Measurements from ENCODE around the gene CDK3.

CDK3 gene

DNA sequence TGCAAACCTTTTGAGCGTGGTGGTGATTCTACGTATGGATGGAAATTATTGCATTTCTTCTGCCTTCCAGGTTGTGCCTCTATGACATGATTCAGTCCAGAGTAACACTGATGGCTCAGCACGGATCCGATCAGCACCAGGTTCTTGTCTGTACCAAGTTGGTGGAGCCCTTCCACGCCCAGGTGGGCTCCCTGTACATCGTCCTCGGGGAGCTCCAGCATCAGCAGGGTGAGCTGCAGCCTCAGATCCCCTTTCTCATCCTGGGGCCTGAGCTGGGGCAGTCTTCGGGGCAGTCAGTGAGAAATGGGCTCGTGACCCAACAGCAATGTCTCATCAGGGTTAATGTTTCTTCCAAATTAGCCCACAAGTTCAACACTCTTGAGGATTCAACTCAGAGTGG lies 9.3 kb upstream of the CDK3 start:
- no peak for DNase-seq (ENCODE audit: low spot score)

DNA sequence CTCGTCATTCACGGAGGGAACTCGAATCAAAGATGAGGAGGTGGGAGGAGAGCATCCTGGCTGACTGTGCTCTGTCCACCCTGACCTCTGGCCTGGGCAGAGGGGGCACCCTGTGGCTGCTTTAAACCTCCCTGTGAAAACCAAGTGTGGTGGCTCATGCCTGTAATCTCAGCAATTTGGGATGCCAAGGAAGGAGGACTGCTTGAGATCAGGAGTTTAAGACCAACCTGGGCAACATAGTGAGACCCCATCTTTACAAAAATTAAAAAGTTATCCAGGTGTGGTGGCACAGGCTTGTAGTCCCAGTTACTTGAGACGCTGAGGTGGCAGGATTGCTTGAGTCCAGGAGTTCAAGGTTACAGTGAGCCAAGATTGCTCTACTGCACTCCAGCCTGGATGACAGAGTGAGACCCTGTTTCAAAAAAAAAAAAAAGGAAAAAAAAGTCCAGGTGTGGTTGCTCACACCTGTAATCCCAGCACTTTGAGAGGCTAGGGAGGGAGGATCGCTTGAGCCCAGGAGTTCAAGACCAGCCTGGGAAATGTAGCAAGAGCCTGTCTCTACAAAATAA lies 5.8 kb upstream of the CDK3 start:
- no peak for DNase-seq (ENCODE audit: low spot score)

DNA sequence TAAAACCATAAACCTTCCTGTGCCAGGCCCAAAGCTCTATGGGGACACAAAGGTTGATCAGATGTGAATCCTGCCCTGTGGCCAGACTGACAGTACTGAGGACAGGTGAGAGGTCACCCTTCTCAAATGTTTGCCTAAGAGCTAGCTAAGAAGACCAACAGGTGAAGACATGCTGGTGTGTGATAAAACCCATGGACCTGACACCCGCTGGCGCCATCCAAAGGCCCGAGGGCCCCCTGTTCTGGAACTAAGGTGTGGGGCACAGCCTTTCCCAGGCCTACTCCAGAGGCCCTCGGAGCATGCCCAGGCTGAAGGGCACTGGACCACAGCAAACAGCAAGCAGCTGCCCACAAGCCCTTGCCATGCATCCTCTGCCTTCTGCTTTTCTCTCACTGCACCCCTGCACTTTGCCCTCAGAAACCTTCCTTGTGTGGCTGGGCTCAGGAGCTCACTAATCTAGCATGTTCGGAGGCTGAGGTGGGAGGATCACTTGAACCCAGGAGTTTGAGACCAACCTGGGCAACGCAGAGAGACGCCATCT lies 5.2 kb upstream of the CDK3 start:
- no peak for DNase-seq (ENCODE audit: low spot score)

DNA sequence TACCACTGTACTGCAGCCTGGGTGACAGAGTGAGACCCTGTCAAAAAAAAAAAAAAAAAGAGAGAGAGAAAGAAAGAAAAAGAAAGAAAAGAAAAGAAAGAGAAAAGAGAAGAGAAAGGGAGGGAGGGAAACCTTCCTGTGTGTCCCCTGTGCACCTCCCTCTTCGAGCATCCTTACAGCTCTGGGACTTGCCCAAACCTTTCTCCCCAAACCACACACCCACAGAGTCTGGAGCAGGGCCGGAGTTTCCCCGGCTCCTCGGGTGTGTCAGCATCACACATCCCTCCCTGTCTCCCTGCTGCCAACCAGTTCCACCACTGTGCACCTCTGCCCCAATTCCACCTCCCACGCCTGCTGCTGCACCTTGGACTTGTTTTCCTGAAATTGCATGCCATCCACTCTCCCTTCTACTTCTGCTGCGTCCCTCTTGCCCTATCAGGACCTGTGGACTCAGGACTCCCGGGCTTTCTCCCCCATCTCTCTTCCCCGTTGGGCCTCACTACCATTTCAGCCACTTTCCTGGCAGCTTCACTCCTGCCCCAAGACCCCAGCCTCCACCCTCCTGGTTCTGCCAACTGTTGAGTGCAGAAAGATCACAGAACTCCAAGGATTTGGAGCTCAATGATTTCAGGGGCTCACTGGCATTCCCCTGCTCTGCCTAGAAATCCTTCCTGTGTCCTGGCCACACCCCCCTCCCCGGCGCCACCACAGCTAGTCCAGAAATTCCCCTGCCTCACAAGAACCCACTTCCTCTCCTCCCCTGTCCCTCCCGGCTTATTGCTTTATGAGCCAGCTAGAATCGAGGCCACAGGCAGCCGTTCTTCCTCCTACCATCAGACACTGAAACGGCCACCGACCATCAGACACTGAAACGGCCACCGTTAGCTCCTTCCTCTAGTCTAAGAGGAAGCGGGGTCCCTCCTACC lies 3.7 kb upstream of the CDK3 start:
- no peak for DNase-seq (ENCODE audit: low spot score)

GRCh38 chr17:75998327-75998795 lies 2.3 kb upstream of the CDK3 start:
- peak; percentile 71 for DNase-seq (ENCODE audit: low spot score)

DNA sequence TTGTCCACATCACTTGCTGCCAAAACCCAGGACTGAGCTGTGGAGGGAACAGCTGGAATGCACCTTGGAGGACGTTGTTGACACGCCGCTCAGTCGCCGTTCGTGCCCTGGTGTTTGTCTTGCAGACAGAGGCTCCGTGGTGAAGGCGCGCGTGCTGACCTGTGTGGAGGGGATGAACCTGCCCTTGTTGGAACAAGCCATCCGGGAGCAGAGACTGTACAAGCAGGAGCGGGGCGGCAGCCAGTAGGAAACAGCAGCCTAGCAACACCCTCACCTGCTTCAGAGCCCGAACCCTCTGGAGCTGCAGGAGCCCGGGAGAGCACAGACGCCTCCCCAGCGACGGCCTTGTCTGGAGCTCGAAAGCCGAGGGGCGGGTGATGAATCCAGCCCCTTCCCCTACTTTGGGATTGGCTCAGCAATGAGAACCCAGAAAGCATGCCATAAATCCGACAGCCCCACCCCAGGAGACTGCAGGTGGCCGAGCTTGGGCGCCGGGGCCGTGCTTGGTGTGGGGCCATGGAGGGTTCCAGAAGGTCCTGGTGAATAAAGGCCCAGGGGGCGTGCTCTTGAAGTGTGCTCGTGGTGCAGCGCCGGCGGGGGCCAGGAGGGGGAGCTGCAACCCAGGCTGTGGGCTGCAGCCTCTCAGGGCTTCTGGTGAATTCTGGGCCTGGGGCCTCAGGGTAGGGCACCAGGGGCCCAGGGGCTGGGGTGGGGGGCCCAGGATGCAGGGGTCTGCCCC lies 470 bp upstream of the CDK3 start:
- peak; percentile 95 for DNase-seq (ENCODE audit: low spot score)

DNA sequence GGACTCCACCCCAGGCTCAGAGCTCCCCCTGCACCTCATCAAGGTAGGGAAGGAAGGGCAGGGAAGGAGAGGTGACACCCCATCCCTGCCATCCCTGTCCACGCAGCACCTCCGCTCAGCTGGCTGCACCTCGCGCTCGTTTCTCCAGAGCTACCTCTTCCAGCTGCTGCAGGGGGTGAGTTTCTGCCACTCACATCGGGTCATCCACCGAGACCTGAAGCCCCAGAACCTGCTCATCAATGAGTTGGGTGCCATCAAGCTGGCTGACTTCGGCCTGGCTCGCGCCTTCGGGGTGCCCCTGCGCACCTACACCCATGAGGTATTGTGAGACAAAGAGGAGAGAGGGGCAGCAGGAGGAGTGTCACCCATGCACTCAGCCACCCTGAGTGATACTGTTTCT lies 1.4 kb downstream of the CDK3 start:
- no peak for DNase-seq (ENCODE audit: low spot score)

DNA sequence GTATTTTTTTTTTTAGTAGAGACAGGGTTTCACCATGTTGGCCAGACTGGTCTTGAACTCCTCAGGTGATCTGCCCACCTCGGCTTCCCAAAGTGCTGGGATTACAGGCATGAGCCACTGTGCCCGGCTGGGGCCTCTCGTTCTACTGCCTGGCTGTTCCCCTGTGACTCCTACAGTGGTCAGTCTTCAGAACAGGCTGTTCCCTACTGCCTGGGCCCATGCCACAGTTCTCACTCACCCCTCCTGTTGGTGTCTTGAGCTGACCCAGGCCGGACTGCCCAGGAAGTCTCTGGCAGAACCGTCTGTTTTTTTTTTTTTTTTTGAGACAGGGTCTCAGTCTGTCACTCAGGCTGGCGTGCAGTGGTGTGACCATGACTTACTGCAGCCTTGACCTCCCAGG lies 3.3 kb downstream of the CDK3 start:
- no peak for DNase-seq (ENCODE audit: low spot score)

DNA sequence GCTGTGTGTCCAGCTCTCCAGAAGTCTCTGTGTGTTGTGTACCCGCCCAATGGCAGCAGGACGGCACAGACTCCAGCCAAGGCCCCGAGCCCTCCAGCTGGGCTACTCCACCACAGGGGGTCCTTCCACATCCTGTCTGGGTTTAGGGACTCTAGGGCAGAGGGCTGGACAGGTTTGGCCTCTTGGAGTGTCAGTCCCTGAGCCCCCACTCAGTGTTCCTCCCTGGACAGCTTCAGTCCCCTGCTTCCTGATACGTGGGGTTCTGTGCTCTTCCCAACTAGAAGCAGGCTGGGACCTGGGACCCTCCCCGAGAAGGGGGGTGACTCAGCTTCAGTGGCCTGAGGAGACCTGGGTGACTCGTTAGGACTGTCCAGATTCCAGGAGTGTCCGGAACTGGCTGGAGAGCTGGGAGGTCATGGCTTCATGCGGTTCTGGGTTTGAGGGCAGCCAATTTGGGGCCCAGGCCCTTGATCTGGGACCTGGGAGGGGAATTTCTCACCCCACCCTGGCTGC lies 4.2 kb downstream of the CDK3 start:
- no peak for DNase-seq (ENCODE audit: low spot score)

- DNase-seq (ENCODE audit: low spot score): peak; percentile 95
These were observed 4.9 kb downstream of the CDK3 start for GRCh38 chr17:76005263-76006149.

DNA sequence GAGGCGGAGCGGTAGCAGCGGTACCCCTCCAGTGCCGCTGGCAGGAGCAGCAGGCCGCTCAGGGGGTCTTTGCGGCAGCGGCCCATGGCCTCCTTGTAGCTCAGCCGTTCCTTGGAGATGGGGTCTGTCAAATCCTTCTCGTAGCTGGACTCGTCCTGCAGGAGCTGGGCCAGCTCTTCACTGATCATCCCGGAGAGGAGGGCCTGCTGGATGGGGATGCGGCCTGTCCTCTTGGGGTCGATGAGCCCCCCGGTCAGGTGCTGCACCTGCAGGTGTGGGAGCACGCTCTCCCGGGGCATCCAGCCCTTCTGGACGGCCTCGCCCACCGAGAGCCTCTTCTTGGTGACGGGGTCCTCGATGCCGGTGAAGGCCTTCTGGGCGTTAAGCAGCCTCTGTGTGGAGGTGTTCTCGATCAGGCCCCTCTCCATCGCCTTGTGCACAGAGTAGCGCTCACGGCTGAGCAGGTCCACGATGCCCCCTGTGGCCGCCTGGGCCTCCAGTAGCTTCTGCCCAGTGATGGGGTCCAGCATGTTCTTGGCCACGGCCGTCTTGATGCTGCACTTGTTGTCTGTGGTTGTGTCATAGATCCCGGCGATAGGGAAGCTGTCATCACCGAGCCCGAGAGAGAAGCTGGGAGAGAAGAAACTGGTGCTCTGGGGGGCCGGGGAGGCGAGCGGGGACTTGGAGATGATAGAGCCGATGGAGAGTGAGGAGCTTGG lies 6.6 kb downstream of the CDK3 start:
- no peak for DNase-seq (ENCODE audit: low spot score)

DNA sequence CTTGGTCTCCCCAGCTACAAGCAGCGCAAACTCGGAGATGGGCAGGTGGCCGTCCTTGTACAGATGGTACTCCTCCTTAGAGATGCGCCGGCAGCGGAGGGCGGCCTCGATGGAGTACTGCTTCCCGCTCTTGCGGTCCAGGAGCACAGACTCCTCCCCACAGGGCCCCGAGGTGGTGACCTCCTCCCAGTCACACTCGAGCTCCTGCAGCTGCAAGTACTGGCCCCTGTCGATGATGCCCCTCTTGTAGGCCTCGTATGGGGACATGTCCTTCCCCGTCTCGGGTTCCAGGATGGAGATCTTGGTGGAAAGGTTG lies 7.2 kb downstream of the CDK3 start:
- no peak for DNase-seq (ENCODE audit: low spot score)

- DNase-seq (ENCODE audit: low spot score): no peak
These were observed 7.6 kb downstream of the CDK3 start for GRCh38 chr17:76008208-76008607.

DNA sequence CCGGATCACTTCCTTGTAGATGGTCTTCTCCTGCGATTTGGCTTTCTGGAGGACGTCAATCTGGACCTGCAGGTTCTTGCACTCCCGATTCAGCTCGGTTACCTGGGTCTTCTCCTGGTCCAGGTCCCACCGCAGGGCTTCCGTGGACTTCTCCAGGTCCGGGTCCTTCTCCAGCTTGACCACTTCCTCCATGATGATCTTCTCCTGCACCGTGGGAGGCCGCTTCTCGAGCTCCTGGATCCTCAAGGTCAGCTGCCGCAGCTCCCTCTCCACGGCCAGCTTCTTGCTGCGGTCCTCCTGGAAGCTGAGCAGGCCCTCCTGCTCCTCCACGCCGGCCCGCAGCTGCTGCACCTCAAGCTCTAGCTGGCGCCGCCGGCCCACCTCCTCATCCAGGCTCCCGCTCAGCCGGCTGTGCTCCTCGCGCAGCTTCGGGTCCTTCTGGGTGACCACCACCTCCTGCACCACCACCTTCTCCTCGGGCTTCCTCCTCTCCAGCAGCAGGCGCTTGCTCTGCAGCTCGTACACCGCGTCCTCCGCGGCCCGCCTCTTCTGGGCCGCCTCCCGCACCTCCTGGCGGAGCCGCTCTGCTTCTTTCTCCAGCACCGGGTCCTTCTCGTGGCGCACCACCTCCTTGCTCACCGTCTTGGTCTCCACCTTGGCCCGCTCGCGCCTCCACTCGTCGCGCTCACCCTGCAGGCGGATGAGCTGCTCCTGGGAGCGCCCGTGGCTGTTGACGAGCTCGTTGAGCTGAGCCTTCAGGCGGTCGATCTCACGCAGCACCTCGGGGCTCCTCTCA lies 8.2 kb downstream of the CDK3 start:
- DNase-seq (ENCODE audit: low spot score): no peak

DNA sequence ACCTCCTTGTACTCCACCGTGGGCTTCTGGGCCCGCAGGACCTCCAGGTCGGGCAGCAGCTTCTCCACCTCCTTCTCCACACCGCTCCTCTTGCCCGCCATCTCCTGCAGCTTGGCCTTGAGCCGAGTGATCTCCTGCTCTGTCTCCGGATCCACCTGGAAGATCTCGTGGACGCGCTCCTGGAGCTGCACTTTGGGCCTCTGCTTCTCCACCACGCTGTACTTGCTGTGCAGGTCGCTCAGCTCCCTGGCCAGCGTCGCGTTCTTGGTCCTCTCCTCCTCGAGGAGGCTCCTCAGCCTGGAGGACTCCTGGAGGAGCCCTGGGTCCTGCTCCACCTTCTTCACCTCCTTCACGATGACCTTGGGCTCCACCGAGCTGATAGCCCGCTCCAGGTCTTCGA lies 8.8 kb downstream of the CDK3 start:
- no peak for DNase-seq (ENCODE audit: low spot score)

DNA sequence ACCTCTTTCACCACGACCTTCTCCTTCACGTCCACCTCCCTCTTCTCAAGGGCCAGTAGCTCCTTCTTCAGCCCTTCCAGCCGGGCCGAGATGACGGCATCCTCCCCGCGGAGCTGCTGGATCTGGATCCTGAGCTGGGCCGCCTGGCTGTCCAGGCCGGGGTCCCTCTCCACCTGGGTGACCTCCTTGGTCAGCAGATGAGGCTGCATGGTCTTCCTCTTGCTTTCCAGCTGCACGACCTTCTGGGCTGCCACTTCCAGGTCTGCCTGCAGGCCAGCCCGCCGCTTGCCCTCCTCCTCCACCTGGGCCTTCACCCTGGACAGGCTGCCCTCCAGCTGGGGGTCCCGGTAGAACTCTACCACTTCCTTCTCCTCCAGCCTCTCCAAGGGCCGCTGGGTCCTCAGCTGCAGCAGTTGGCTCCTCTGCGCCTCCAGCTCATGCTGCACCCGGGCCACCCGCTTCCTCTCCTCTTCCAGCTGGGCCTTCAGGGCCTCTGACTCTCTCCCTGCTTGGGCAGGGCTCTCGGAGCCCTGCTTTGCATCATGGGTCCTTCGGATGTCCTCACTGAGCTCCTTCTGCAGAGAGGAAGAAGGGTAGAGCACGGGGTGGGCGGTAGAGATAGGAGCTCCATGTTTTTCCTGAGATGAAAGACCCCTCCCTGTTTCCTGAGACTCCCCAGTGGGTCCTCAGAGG lies 9.5 kb downstream of the CDK3 start:
- DNase-seq (ENCODE audit: low spot score): no peak

- DNase-seq (ENCODE audit: low spot score): no peak
These were observed 11.3 kb downstream of the CDK3 start for GRCh38 chr17:76011951-76012350.

GRCh38 chr17:76013377-76013932 lies 12.8 kb downstream of the CDK3 start:
- no peak for DNase-seq (ENCODE audit: low spot score)
